ENCODE data around the gene TMEM132D.

- TF ChIP-seq CTCF (conservative IDR thresholded peaks at IDR 0.05; ENCODE audit: low read depth, low read length) = no peak
- TF ChIP-seq SMC3 (IDR thresholded peaks at IDR 0.05; ENCODE audit: low read depth, low read length) = no peak
- no peak for TF ChIP-seq CEBPB (IDR thresholded peaks at IDR 0.05; ENCODE audit: low read depth, low read length)
- no peak for TF ChIP-seq RFX5 (IDR thresholded peaks at IDR 0.05; ENCODE audit: low read depth, low read length)
- no peak for TF ChIP-seq ELK1 (IDR thresholded peaks at IDR 0.05; ENCODE audit: borderline replicate concordance, low read depth, low read length)
- TF ChIP-seq CHD1 (IDR thresholded peaks at IDR 0.05; ENCODE audit: low read depth, low read length) = no peak
- no peak for TF ChIP-seq BHLHE40 (IDR thresholded peaks at IDR 0.05; ENCODE audit: low read depth, low read length)
- no peak for TF ChIP-seq POLR2A (IDR thresholded peaks at IDR 0.05; ENCODE audit: low read depth, low read length)
- no peak for TF ChIP-seq MAFK (IDR thresholded peaks at IDR 0.05; ENCODE audit: low read depth, low read length)
These were observed 186.4 kb downstream of the TMEM132D start for GRCh38 chr12:129717438-129717837.
